Activated CD4-positive, alpha-beta memory T cell treated with anti-CD3 and anti-CD28 coated beads for 36 hours (primary cell): ENCODE measurements around the gene SRF. TPM values are rescaled to one million over a fixed set of nuclear protein-coding genes. Genes with fewer than 3 reads are reported as not detected.

ENCODE experiments used
- CTCF ChIA-PET: fragments of 350-600 bp; sonication (Branson Sonifier 250); formaldehyde crosslinking; loops from one replicate; lab custom pipeline; 2021; ENCODE audit warnings: antibody characterized with exemption, inconsistent platforms; lab: Charles Lee
- POLR2A ChIA-PET: fragments of 350-600 bp; sonication (Branson Sonifier 250); formaldehyde crosslinking; loops from one replicate; lab custom pipeline; 2021; ENCODE audit warnings: antibody characterized with exemption; lab: Charles Lee
- DNase-seq: peaks from one replicate; pipeline ENCODE4 v3.0.0-alpha.2; 2020
- H3K27ac Mint-ChIP-seq: one replicate; pipeline ENCODE4 v1.8.0; 2021; ENCODE audit warnings: mixed read lengths
- H3K27me3 Mint-ChIP-seq: one replicate; pipeline ENCODE4 v1.8.0; 2021; ENCODE audit warnings: mixed read lengths
- H3K36me3 Mint-ChIP-seq: one replicate; pipeline ENCODE4 v1.8.0; 2021; ENCODE audit warnings: mixed read lengths
- H3K4me1 Mint-ChIP-seq: one replicate; pipeline ENCODE4 v1.8.0; 2021; ENCODE audit warnings: low read depth, mixed read lengths
- H3K4me3 Mint-ChIP-seq: one replicate; pipeline ENCODE4 v1.8.0; 2021; ENCODE audit warnings: mild to moderate bottlenecking, mixed read lengths
- H3K9me3 Mint-ChIP-seq: one replicate; pipeline ENCODE4 v1.8.0; 2021; ENCODE audit warnings: mixed read lengths
- intact Hi-C: fragments of 100-400 bp; cut with micrococcal nuclease; formaldehyde crosslinking; loops from one replicate; pipeline ENCODE4 v1.15.1; 2023
- total RNA-seq, 2 experiments: library from RNA; stranded (reverse); gene quantifications; one replicate each; pipeline ENCODE4 v1.2.3, GENCODE V29; 2021

Gene SRF
- total RNA-seq, 2 experiments from 2014 or later = 40.5 to 40.8 TPM

DNA sequence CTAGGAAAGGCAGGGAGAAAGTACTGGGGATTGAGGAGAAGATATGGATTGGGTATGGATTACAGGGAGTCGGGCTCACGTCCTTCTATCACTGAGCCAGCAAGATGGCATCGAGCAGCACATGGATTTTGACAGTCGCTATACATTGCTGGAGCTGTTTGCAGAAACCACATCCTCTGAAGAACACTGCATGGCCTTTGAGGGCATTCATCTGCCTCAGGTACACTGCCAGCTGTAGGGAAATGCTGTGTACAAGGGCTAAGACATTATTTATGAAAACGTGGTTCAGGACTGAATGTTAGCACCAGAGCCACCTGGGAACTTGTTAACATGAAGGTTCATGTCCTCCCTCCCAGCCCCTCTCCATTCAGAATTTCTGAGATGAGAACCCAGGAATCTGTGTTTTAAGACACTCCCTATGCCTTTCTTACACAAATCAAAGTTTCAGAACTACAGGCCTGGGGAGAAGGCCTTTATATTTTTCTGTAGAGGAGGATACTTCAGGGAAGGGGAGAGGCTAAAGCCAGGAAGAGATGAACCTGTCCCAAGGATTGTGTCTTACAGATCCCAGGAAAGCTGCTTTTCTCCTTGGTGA lies 14.4 kb downstream of the SRF start:
- peak overlapping the region; percentile 31 for H3K27ac Mint-ChIP-seq
- H3K9me3 Mint-ChIP-seq = no peaks in the 10 kb centered on the region
- no peak overlapping the region for H3K4me3 Mint-ChIP-seq
- peaks cover 49% of the 10 kb centered on the region for H3K4me1 Mint-ChIP-seq
- intact Hi-C loops = no loop called here
- CTCF ChIA-PET = no interaction called here
- POLR2A ChIA-PET = no interaction called here
- peak; percentile 25 for DNase-seq
- H3K27me3 Mint-ChIP-seq = no peaks in the 10 kb centered on the region
- H3K36me3 Mint-ChIP-seq = peaks cover 13% of the 10 kb centered on the region

DNA sequence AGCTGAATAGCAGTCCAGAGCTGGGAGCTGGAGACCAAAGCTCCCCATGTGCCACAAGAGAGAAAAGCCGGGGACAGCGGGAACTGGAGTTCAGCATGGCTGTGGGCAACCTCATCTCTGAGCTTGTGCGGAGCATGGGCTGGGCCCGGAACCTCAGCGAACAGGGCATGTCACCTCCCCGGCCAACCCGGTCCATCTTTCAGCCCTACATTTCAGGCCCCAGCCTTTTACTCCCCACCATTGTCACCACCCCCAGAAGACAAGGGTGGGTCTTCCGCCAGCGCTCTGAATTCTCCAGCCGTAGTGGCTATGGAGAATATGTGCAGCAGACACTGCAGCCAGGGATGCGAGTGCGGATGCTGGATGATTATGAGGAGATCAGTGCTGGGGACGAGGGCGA lies 14.9 kb downstream of the SRF start:
- ChIA-PET POLR2A (no interaction called here), CTCF (no interaction called here)
- Mint-ChIP-seq H3K27ac (no peak overlapping the region), H3K9me3 (no peaks in the 10 kb centered on the region), H3K4me3 (no peak overlapping the region), H3K27me3 (no peaks in the 10 kb centered on the region), H3K4me1 (peaks cover 51% of the 10 kb centered on the region), H3K36me3 (peaks cover 13% of the 10 kb centered on the region)
- no peak for DNase-seq
- intact Hi-C loops = no loop called here

DNA sequence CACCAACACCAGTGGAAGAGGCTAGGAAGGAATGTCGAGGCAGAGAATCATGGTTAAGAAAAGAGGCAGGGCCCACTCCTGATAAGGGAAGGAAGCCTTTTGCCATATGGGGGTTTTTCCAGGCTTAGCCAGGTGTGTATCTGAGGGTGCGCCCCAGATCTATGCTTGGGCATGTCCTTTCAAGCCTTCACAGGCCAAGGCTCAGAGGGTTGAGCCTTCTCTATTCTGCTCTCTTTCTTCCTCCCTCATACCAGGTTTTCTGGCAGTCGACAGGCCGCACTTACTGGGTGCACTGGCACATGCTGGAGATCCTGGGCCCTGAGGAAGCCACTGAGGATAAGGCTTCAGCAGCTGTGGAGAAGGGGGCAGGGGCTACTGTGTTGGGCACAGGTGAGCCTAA lies 15.6 kb downstream of the SRF start:
- Mint-ChIP-seq H3K4me1 (peaks cover 45% of the 10 kb centered on the region), H3K36me3 (peaks cover 13% of the 10 kb centered on the region), H3K9me3 (no peaks in the 10 kb centered on the region), H3K27me3 (no peaks in the 10 kb centered on the region), H3K4me3 (no peak overlapping the region), H3K27ac (no peak overlapping the region)
- ChIA-PET CTCF (no interaction called here), POLR2A (no interaction called here)
- intact Hi-C loops = no loop called here
- no peak for DNase-seq

DNA sequence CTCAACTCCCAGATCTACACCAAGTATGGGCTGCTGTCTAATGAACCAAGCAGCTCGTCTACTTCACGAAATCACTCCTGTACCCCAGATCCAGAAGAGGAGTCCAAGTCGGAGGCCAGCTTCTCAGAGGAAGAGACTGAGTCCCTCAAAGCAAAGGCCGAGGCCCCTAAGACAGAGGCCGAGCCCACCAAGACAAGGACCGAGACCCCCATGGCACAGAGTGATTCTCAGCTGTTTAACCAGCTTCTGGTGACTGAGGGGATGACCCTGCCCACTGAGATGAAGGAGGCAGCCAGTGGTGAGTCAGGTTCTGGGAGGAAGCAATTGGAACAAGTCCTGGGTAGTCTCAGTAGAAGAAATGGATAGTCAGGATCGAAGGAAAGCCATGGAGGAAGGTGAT lies 16.8 kb downstream of the SRF start:
- H3K4me1 Mint-ChIP-seq = peaks cover 42% of the 10 kb centered on the region
- H3K36me3 Mint-ChIP-seq = peaks cover 16% of the 10 kb centered on the region
- H3K9me3 Mint-ChIP-seq = no peaks in the 10 kb centered on the region
- no peak for DNase-seq
- intact Hi-C loops = no loop called here
- CTCF ChIA-PET = no interaction called here
- POLR2A ChIA-PET = interaction anchor here (0.9 to 1.2 kb wide), 2 partner anchors 13 to 18 kb away, joined by 5 to 8 read pairs; no protein-coding TSS in a partner anchor
- H3K27ac Mint-ChIP-seq = no peak overlapping the region
- H3K4me3 Mint-ChIP-seq = no peak overlapping the region
- no peaks in the 10 kb centered on the region for H3K27me3 Mint-ChIP-seq

DNA sequence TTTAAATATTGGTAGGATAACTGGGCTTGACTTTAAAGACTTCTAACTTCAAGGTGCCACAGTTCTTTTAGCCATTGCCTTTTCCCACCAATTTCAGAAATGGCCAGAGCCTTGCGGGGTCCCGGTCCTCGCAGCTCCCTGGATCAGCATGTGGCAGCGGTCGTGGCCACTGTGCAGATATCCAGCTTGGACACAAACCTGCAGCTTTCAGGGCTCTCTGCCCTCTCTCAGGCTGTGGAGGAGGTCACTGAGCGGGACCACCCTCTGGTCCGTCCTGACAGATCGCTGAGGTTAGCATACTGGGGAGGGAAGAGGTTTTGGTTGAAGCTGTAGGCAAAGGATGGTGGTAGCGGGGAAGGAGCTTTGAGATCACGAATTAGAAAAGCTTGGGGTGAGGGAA lies 17.4 kb downstream of the SRF start:
- H3K4me3 Mint-ChIP-seq = no peak overlapping the region
- CTCF ChIA-PET = no interaction called here
- no peak overlapping the region for H3K27ac Mint-ChIP-seq
- peaks cover 36% of the 10 kb centered on the region for H3K4me1 Mint-ChIP-seq
- H3K27me3 Mint-ChIP-seq = no peaks in the 10 kb centered on the region
- H3K9me3 Mint-ChIP-seq = no peaks in the 10 kb centered on the region
- DNase-seq = no peak
- peaks cover 22% of the 10 kb centered on the region for H3K36me3 Mint-ChIP-seq
- intact Hi-C loops = no loop called here
- POLR2A ChIA-PET = interaction anchor here (1.2 kb wide), 1 partner anchor 18 kb away, joined by 8 read pairs; no protein-coding TSS in a partner anchor

DNA sequence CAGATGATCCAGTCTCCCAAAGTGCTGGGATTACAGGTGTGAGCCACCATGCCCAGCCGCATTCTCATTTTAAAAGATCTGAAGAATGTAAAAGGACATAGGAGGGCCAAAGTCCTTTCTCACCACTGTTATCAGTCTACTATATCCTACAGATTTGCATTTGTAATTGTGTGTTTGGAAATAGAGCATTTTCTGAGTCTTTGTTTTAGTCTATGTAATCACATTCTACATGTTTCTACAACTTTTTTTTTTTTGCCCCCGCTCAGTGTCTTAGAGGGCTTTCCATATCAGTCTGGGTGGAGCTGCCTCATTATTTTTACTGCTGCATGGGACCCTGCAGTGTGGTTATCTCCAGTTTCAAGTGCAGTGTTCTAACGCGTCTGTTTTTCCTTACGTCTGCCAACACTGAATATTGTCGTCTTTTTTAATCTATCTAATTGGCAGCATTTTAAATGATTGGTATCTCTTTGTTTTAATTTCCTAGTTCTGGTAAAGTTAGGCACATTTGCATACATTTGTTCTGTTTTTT lies 18.8 kb downstream of the SRF start:
- ChIA-PET POLR2A (no interaction called here), CTCF (no interaction called here)
- Mint-ChIP-seq H3K36me3 (peaks cover 28% of the 10 kb centered on the region), H3K4me3 (no peak overlapping the region), H3K27me3 (no peaks in the 10 kb centered on the region), H3K27ac (no peak overlapping the region), H3K9me3 (no peaks in the 10 kb centered on the region), H3K4me1 (peaks cover 23% of the 10 kb centered on the region)
- DNase-seq = no peak
- intact Hi-C loops = no loop called here

DNA sequence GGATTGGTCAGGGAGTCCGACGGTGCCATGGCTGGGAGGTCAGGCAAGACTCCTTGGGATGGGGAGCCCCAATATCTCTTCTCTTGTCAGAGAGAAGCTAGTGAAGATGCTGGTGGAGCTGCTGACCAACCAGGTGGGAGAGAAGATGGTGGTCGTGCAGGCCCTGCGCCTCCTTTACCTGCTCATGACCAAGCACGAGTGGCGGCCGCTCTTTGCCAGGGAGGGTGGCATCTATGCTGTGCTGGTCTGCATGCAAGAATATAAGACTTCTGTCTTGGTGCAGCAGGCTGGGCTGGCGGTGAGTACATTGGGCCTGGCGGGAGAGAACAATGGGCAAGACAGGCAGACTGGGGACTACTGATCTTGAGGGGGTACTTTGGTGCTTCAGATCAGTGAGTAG lies 21.8 kb downstream of the SRF start:
- Mint-ChIP-seq H3K9me3 (no peaks in the 10 kb centered on the region), H3K36me3 (peaks cover 26% of the 10 kb centered on the region), H3K4me3 (no peak overlapping the region), H3K4me1 (peaks cover 9% of the 10 kb centered on the region), H3K27ac (no peak overlapping the region), H3K27me3 (no peaks in the 10 kb centered on the region)
- intact Hi-C loops = no loop called here
- no peak for DNase-seq
- CTCF ChIA-PET = no interaction called here
- POLR2A ChIA-PET = no interaction called here

DNA sequence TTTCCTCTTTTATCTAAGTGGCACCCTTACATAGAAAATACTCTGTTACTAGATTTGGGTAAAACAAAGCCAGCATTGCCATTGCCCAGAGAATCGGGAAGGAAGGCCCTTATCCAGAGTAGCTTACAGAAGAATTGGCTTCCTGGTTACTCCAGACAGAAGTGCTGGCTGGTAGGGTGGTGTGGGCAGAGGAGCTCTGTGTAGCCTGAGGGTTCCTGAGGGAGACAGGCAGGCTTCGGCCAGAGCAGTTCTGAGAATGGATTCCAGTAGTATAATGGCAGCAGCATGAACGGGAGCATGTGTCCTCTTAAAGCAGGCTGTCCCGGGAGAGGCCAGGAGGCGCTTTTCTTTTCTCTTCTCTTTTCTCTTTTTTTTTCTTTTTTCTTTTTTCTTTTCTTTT lies 22.9 kb downstream of the SRF start:
- H3K36me3 Mint-ChIP-seq = peaks cover 21% of the 10 kb centered on the region
- H3K27ac Mint-ChIP-seq = no peak overlapping the region
- H3K4me1 Mint-ChIP-seq = peaks cover 9% of the 10 kb centered on the region
- no peaks in the 10 kb centered on the region for H3K27me3 Mint-ChIP-seq
- no peak for DNase-seq
- no peak overlapping the region for H3K4me3 Mint-ChIP-seq
- intact Hi-C loops = no loop called here
- H3K9me3 Mint-ChIP-seq = no peaks in the 10 kb centered on the region
- ChIA-PET POLR2A (no interaction called here), CTCF (no interaction called here)

DNA sequence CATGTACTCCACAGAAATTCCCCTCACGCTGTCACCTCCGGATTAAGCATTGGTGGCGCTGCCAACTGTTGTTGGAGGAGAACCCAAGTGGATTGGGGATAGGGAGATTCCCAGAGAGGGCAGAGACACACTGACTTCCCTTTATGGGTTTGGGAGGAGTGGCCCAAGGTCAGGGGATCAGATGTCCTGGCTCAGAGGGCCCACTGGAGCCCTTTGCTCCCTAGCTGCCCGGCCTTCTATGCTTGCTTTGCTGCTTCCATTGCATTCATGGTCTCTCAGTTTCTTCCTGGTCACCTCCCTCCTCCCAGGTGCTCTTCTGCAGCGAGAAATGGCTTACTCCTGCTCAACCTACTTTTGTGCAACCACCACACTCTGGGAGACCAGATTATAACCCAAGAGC lies 25.3 kb downstream of the SRF start:
- peaks cover 2% of the 10 kb centered on the region for H3K4me1 Mint-ChIP-seq
- H3K27me3 Mint-ChIP-seq = no peaks in the 10 kb centered on the region
- DNase-seq = no peak
- H3K27ac Mint-ChIP-seq = no peak overlapping the region
- intact Hi-C loops = no loop called here
- no peak overlapping the region for H3K4me3 Mint-ChIP-seq
- ChIA-PET POLR2A (no interaction called here), CTCF (no interaction called here)
- H3K36me3 Mint-ChIP-seq = peaks cover 29% of the 10 kb centered on the region
- no peaks in the 10 kb centered on the region for H3K9me3 Mint-ChIP-seq

DNA sequence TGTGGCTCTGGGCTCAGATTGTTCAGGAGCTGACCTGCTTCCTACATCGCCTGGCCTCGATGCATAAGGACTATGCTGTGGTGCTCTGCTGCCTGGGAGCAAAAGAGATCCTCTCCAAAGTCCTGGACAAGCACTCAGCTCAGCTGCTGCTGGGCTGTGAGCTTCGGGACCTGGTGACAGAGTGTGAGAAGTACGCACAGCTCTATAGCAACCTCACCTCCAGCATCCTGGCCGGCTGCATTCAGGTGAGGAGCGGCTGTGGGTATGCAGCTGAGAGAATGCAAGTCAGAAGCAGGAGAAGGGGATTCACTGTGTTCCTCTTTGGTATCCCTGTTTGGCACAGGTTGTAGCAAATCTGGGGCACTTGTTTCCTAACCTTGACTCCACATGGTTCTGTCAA lies 28.8 kb downstream of the SRF start:
- POLR2A ChIA-PET = no interaction called here
- Mint-ChIP-seq H3K27ac (no peak overlapping the region), H3K9me3 (no peaks in the 10 kb centered on the region), H3K4me1 (no peaks in the 10 kb centered on the region), H3K4me3 (no peak overlapping the region), H3K36me3 (peaks cover 19% of the 10 kb centered on the region), H3K27me3 (no peaks in the 10 kb centered on the region)
- DNase-seq = no peak
- intact Hi-C loops = no loop called here
- CTCF ChIA-PET = interaction anchor here (0.6 kb wide), 1 partner anchor 288 kb away, joined by 3 read pairs; no protein-coding TSS in a partner anchor

DNA sequence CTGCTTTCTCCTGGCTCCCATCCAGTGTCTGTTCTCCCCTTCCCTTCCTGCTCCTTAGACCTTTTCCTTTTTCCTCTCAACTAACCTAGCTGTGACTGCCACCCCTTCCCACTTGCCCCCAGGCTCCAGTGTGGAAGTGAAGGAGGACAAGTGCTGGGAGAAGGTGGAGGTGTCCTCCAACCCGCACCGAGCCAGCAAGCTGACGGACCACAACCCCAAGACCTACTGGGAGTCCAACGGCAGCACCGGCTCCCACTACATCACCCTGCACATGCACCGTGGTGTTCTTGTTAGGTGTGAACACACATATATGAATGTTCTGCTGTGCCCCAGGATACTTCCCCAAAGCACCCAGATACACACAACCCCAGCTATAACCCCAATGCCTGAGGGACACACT lies 29.5 kb downstream of the SRF start:
- Mint-ChIP-seq H3K9me3 (no peaks in the 10 kb centered on the region), H3K27me3 (no peaks in the 10 kb centered on the region), H3K27ac (no peak overlapping the region), H3K36me3 (peaks cover 21% of the 10 kb centered on the region), H3K4me3 (no peak overlapping the region), H3K4me1 (no peaks in the 10 kb centered on the region)
- no peak for DNase-seq
- ChIA-PET POLR2A (no interaction called here), CTCF (no interaction called here)
- intact Hi-C loops = no loop called here

DNA sequence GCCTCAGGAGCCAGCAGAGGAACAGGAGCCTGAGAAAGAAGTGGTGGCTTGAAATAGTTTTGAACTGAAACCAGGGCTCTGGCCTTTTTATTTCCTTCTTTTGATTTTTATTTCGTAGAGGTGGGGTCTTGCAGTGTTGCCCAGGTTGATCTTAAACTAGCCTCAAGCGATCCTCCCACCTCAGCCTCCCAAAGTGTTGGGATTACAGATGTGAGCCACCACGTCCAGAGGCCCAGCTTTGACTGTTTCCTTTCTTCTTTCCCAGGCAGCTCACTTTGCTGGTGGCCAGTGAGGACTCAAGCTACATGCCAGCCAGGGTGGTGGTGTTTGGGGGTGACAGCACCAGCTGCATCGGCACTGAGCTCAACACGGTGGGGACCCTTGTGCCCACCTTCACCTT lies 31.4 kb downstream of the SRF start:
- H3K36me3 Mint-ChIP-seq = peaks cover 21% of the 10 kb centered on the region
- ChIA-PET CTCF (interaction anchor here (1.5 kb wide), 1 partner anchor 303 kb away, joined by 3 read pairs; no protein-coding TSS in a partner anchor), POLR2A (no interaction called here)
- intact Hi-C loops = no loop called here
- H3K27ac Mint-ChIP-seq = no peak overlapping the region
- H3K4me3 Mint-ChIP-seq = no peak overlapping the region
- H3K9me3 Mint-ChIP-seq = no peaks in the 10 kb centered on the region
- H3K27me3 Mint-ChIP-seq = no peaks in the 10 kb centered on the region
- DNase-seq = no peak
- no peaks in the 10 kb centered on the region for H3K4me1 Mint-ChIP-seq
